Neuronal stem cell (in vitro differentiated cells): ENCODE data around the gene ZNF705A.
"Not testable (repeated sequence)": the region's sequence is repeated elsewhere in the genome, so short reads cannot be mapped to it uniquely, and the experiment has no call there.

Source experiments
- DNase-seq: peaks from one replicate; pipeline ENCODE4 v3.0.0-alpha.2; 2013; ENCODE audit warnings: low spot score
- H2AFZ ChIP-seq: one replicate; pipeline ENCODE4 v1.6.1; 2013; ENCODE audit warnings: mild to moderate bottlenecking, low read length, inconsistent platforms
- H2AK5ac ChIP-seq: 2 replicates; pipeline ENCODE4 v1.6.1; 2013; ENCODE audit warnings: low read depth, mild to moderate bottlenecking, inconsistent platforms, low read length, moderate library complexity, mixed read lengths
- H2BK120ac ChIP-seq: 2 replicates; pipeline ENCODE4 v1.6.1; 2013; ENCODE audit warnings: low read depth, mild to moderate bottlenecking, inconsistent platforms, low read length, moderate library complexity, mixed read lengths
- H2BK12ac ChIP-seq: one replicate; pipeline ENCODE4 v1.6.1; 2013; ENCODE audit warnings: low read length, inconsistent platforms
- H2BK15ac ChIP-seq: 2 replicates; pipeline ENCODE4 v1.6.1; 2013; ENCODE audit warnings: mild to moderate bottlenecking, low read length, inconsistent platforms, mixed read lengths
- H2BK5ac ChIP-seq: one replicate; pipeline ENCODE4 v1.6.1; 2013; ENCODE audit warnings: inconsistent platforms, mild to moderate bottlenecking, low read length, moderate library complexity
- H3K14ac ChIP-seq: one replicate; pipeline ENCODE4 v1.6.1; 2013; ENCODE audit warnings: low read length, inconsistent platforms
- H3K18ac ChIP-seq: 2 replicates; pipeline ENCODE4 v1.6.1; 2013; ENCODE audit warnings: low read length, inconsistent platforms
- H3K23ac ChIP-seq: 2 replicates; pipeline ENCODE4 v1.6.1; 2013; ENCODE audit warnings: low read depth, mild to moderate bottlenecking, mixed read lengths, low read length, inconsistent platforms; ENCODE audit not compliant: poor library complexity
- H3K27ac ChIP-seq: replicated peaks from 3 replicates; pipeline ENCODE4 v1.5.1; 2013; ENCODE audit warnings: low read length, inconsistent platforms
- H3K27me3 ChIP-seq, 3 experiments: 2 replicates each; pipeline ENCODE4 v1.6.1; 2013; ENCODE audit warnings: low read length in 3 of 3, mild to moderate bottlenecking in 2 of 3, inconsistent platforms in 1 of 3, low read depth in 1 of 3, mixed read lengths in 1 of 3, moderate library complexity in 1 of 3; ENCODE audit not compliant: control insufficient read depth in 3 of 3, insufficient read depth in 3 of 3
- H3K36me3 ChIP-seq, 2 donors: replicated peaks in 1 of 2; 2 replicates each; pipeline ENCODE4 v1.6.1; 2013; ENCODE audit warnings: low read length in 2 of 2; ENCODE audit not compliant: control insufficient read depth in 2 of 2, insufficient read depth in 2 of 2
- H3K4ac ChIP-seq: 2 replicates; pipeline ENCODE4 v1.6.1; 2013; ENCODE audit warnings: inconsistent platforms, mild to moderate bottlenecking, low read length, moderate library complexity
- H3K4me1 ChIP-seq, 2 donors: 1 replicate in 1 of 2; 2 replicates in 1 of 2; pipeline ENCODE4 v1.6.1; 2013; ENCODE audit warnings: low read length in 2 of 2, low read depth in 1 of 2; ENCODE audit not compliant: control insufficient read depth in 2 of 2, insufficient read depth in 1 of 2
- H3K4me2 ChIP-seq: one replicate; pipeline ENCODE4 v1.6.1; 2013; ENCODE audit warnings: mild to moderate bottlenecking, low read length, inconsistent platforms; ENCODE audit not compliant: insufficient read depth, poor library complexity, severe bottlenecking
- H3K4me3 ChIP-seq, 2 donors: 2 replicates each; pipeline ENCODE4 v1.5.1; 2013; ENCODE audit warnings: low read length in 2 of 2, mild to moderate bottlenecking in 2 of 2, inconsistent platforms in 1 of 2, moderate library complexity in 1 of 2
- H3K79me1 ChIP-seq: one replicate; pipeline ENCODE4 v1.6.1; 2013; ENCODE audit warnings: low read depth, mild to moderate bottlenecking, inconsistent platforms, low read length, moderate library complexity
- H3K9ac ChIP-seq: one replicate; pipeline ENCODE4 v1.6.1; 2013; ENCODE audit warnings: mild to moderate bottlenecking, low read depth, low read length, inconsistent platforms; ENCODE audit not compliant: poor library complexity
- H3K9me3 ChIP-seq, 2 donors: replicated peaks in 1 of 2; 2 replicates each; pipeline versions ENCODE3 to v1.6.1; 2013; ENCODE audit warnings: low read length in 2 of 2, mild to moderate bottlenecking in 2 of 2, inconsistent platforms in 1 of 2, low read depth in 1 of 2, mixed read lengths in 1 of 2, moderate library complexity in 1 of 2; ENCODE audit not compliant: control insufficient read depth in 2 of 2, insufficient read depth in 1 of 2
- H4K8ac ChIP-seq: one replicate; pipeline ENCODE4 v1.6.1; 2013; ENCODE audit warnings: low read depth, mild to moderate bottlenecking, inconsistent platforms, low read length, moderate library complexity
- H4K91ac ChIP-seq: one replicate; pipeline ENCODE4 v1.6.1; 2013; ENCODE audit warnings: low read length, low read depth, mild to moderate bottlenecking, inconsistent platforms; ENCODE audit not compliant: poor library complexity
- WGBS, 2 donors: extraction: QIAGEN DNeasy Blood & Tissue Kit; methylation state at CpG; one replicate each; pipeline ENCODE4 v1.1.7; 2013; ENCODE audit warnings: missing lambda C conversion rate in 2 of 2, mixed read lengths in 1 of 2; ENCODE audit not compliant: insufficient read length in 2 of 2, insufficient replicate concordance in 1 of 2; ENCODE audit errors: extremely low coverage in 2 of 2; 5-methylcytosine and 5-hydroxymethylcytosine counted together

Gene ZNF705A

DNA sequence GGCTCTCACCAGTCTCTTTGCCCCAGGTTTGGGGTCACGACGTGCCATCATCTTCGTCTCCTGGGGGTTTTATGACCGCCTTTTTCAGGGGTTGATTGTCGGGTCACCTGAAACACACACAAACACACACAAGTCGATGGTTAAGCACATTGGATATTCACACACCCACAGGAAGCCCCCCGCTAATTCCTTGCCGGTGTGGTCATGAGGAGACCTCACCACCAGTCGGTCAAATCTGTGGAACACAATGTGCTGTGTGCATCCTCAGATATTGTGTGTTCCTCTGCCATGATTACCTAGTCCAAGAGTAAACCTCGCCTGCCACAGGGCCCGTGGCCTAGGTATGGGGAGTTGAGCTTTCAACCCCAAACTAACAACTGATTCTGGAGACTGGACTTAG, 68.0 kb downstream of the ZNF705A start:
- not testable (repeated sequence) for DNase-seq, H3K4me1 ChIP-seq, H2BK15ac ChIP-seq, H4K91ac ChIP-seq, H3K23ac ChIP-seq, H3K14ac ChIP-seq, H3K79me1 ChIP-seq, H2BK12ac ChIP-seq, H2BK5ac ChIP-seq, H3K27me3 ChIP-seq, H3K4ac ChIP-seq, H4K8ac ChIP-seq, H3K4me2 ChIP-seq, H3K4me3 ChIP-seq, H3K27ac ChIP-seq, H3K9ac ChIP-seq, H2AFZ ChIP-seq, H3K18ac ChIP-seq, H3K36me3 ChIP-seq, H2BK120ac ChIP-seq, H3K9me3 ChIP-seq, H2AK5ac ChIP-seq
- no CpG with 5 or more reads among the region's 11 CpGs for WGBS, 2 donors

DNA sequence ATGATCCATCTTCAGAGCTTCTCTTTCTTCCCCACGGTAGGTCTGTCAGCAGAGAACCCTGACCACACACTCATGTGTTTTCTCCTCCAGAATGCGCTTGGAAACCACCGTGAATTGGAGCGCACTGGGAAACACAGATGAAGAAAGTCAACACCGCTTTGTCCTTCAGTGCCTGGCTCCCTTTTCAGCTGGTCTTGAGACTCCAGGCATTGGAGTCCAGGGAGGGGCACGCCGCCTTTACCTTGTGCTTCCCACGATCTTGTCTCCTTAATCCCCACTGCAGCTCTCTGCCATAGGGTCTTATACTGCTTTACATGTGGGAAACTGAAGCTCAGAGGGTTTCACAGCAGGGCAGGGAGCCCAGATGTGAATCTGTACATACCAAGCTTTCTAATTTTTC, 69.5 kb downstream of the ZNF705A start:
- no CpG with 5 or more reads among the region's 8 CpGs for WGBS, 2 donors
- no peak for DNase-seq
- H3K18ac ChIP-seq = no peak overlapping the region
- H4K91ac ChIP-seq = no peak overlapping the region
- no peak overlapping the region for H3K14ac ChIP-seq
- no peaks in the 10 kb centered on the region for H3K36me3 ChIP-seq
- H3K27ac ChIP-seq = no peak overlapping the region
- H2AK5ac ChIP-seq = no peak overlapping the region
- no peaks in the 10 kb centered on the region for H3K4me1 ChIP-seq
- H3K9me3 ChIP-seq = no peaks in the 10 kb centered on the region
- H3K4ac ChIP-seq = no peak overlapping the region
- H3K4me3 ChIP-seq = no peak overlapping the region
- no peak overlapping the region for H2BK12ac ChIP-seq
- H3K27me3 ChIP-seq = no peaks in the 10 kb centered on the region
- H4K8ac ChIP-seq = no peak overlapping the region
- no peak overlapping the region for H3K4me2 ChIP-seq
- no peak overlapping the region for H2BK15ac ChIP-seq
- H3K23ac ChIP-seq = no peak overlapping the region
- H3K9ac ChIP-seq = no peak overlapping the region
- H2AFZ ChIP-seq = no peak overlapping the region
- H2BK120ac ChIP-seq = no peak overlapping the region
- H2BK5ac ChIP-seq = no peak overlapping the region
- H3K79me1 ChIP-seq = no peaks in the 10 kb centered on the region

- H4K8ac ChIP-seq, H3K14ac ChIP-seq, H3K4me2 ChIP-seq, H3K9ac ChIP-seq, H3K4ac ChIP-seq, H3K23ac ChIP-seq, DNase-seq, H2BK15ac ChIP-seq, H4K91ac ChIP-seq, H3K4me1 ChIP-seq, H2AFZ ChIP-seq, H3K9me3 ChIP-seq, H3K36me3 ChIP-seq, H3K27ac ChIP-seq, H3K4me3 ChIP-seq, H2BK5ac ChIP-seq, H3K27me3 ChIP-seq, H3K79me1 ChIP-seq, H2BK120ac ChIP-seq, H2BK12ac ChIP-seq, H3K18ac ChIP-seq, H2AK5ac ChIP-seq: not testable (repeated sequence)
- WGBS, 2 donors = no CpG with 5 or more reads among the region's 22 CpGs
Observed at GRCh38 chr12:8226992-8227731, 70.3 kb downstream of the ZNF705A start, which contains the start of gene FAM90A1. Gene FAM90A1, minus strand, starts transcription at chr12:8227618. Its CDS starts 2,786 bp downstream, at chr12:8224832.

GRCh38 chr12:8227732-8228077, 70.9 kb downstream of the ZNF705A start:
- not testable (repeated sequence) for H3K27me3 ChIP-seq, H4K91ac ChIP-seq, H3K36me3 ChIP-seq, H3K23ac ChIP-seq, H3K9ac ChIP-seq, H4K8ac ChIP-seq, H2BK15ac ChIP-seq, H3K9me3 ChIP-seq, H3K14ac ChIP-seq, H3K4ac ChIP-seq, H2BK5ac ChIP-seq, H3K79me1 ChIP-seq, H2BK12ac ChIP-seq, H3K4me2 ChIP-seq, H3K4me3 ChIP-seq, H2AK5ac ChIP-seq, H3K27ac ChIP-seq, H3K18ac ChIP-seq, H2AFZ ChIP-seq, H3K4me1 ChIP-seq, H2BK120ac ChIP-seq, DNase-seq
- no CpG with 5 or more reads among the region's 7 CpGs for WGBS, 2 donors
